GM21447 (cell line): Measurements from ENCODE around the gene TRMT1.
"Not testable (repeated sequence)": the region's sequence is repeated elsewhere in the genome, so short reads cannot be mapped to it uniquely, and the experiment has no call there.

Experiments
- ATAC-seq: cut with Tn5 transposase; IDR thresholded peaks from one replicate; pipeline ENCODE4 v1.9.1; 2021; ENCODE audit not compliant: unreplicated experiment

TRMT1 gene

GRCh38 chr19:13150931-13151604 is 34.5 kb upstream of the TRMT1 start:
- ATAC-seq = no peak

- no peak for ATAC-seq
Measured at GRCh38 chr19:13150187-13150930, 33.8 kb upstream of the TRMT1 start, which contains the start of the genes IER2 and STX10. IER2 (plus strand) TSS chr19:13150411; CDS start chr19:13153187, 2,776 bp downstream. STX10 (minus strand) TSS chr19:13150375; CDS start chr19:13150173, 202 bp downstream.

- ATAC-seq = no peak
Measured at GRCh38 chr19:13149628-13150186, 33.2 kb upstream of the TRMT1 start.

DNA sequence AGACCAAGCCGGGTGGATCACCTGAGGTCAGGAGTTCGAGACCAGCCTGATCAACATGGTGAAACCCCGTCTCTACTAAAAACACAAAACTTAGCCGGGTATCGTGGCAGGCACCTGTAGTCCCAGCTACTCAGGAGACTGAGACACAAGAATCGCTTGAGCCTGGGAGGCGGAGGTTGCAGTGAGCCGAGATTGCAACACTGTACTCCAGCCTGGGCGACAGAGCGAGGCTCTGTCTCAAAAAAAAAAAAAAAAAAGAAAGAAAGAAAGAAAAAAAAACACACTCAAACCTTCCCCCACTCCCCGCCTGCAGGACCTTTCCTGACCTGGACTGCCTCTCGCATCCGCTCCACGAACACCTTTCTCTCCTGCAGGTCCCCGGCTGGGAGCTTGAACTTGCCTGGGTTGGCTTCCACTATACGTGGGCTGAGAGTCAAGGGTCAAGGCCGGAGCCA is 32.7 kb upstream of the TRMT1 start:
- not testable (repeated sequence) for ATAC-seq

DNA sequence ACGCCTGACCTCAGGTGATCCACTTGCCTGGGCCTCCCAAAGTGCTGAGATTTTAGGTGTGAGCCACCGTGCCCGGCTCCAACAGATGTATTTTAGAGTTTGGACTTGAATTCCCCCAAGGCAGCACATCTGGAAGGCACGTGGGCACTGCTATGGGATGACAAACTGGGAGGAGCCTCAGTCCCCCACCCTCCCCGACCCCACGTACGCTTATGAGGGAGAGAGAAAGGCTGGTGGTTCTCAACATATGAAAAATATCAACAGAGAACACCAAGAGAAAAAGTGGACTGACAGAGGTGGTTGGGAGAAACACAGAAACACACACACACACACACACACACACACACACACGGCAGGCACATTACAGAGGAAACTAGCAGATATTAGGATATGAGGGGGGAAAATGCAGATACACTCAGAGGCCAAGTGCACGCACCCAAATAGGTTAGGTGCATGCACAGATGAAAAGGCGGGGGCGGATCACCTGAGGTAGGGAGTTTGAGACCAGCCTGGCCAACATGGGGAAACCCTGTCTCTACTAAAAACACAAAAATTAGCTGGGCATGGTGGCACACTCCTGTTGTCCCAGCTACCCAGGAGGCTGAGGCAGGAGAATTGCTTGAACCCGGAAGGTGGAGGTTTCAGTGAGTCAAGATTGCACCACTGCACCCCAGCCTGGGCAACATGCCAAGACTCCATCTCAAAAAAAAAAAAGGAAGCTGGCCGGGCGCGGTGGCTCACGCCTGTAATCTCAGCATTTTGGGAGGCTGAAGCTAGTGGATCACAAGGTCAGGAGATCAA is 30.4 kb upstream of the TRMT1 start:
- no peak for ATAC-seq

DNA sequence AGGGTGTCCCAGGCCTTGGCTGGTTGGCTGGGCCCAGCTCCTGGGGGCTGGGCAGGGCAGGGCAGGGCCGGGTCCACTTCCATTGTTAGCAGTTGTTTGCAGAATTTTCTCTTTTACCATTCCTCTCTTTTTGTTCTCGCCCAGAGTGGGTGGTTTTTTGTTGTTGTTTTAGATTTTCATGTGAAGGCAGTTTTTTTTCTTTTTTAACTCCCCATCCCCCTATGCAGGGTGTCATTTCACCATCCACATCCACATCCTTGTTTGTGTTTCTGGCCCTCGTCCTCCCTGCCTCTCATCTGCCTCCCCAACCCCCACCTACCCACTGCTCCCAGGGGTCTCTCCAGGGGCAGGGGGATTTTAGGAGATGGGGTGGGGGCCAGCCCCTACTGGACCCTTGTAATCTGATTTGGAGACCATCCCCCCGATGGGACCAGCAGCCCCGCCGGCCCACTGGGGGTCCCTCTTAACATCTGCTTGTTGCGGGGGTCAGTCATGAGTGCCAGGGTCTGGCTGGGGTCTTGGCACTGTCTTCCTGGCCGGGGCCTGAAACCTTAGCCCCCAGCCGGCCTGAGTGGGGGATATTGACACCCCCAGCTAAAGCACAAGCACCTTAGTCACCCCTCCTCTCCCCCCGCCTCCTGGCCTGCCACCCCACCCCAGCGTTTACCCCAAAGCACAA is 23.2 kb upstream of the TRMT1 start:
- no peak for ATAC-seq

GRCh38 chr19:13138916-13139198 is 22.3 kb upstream of the TRMT1 start:
- ATAC-seq = no peak

DNA sequence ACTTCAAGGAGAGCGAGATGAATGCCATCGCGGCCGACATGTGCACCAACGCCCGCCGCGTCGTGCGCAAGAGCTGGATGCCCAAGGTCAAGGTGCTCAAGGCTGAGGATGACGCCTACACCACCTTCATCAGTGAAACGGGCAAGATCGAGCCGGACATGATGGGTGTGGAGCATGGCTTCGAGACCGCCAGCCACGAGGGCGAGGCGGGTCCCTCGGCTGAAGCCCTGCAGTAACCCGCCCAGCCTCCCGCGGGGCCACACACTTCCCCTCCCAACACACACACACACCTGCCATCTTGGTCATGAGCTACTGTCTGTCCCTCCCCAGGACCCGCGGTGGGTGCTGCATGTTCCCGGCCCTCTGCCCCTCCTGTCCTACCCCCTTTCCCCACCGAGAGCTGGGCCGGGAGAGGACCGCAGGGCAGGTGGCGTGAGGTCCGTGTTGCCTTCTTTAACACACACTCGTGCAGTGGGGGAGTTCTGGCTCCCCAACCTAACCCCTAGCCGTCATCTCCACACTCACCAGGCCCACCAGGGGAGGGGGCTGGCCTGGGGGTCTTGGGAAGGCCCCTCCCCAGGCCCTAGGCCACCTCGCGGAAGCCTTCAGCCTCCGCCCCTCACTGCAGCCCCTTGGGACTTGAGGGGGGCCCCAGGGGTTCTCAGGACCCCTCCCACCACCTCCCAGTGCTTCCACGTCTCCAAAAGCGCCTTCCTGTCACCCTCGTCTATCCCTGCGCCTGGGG is 21.8 kb upstream of the TRMT1 start:
- ATAC-seq = no peak

- ATAC-seq = no peak
Measured at GRCh38 chr19:13137290-13137794, 20.8 kb upstream of the TRMT1 start.

GRCh38 chr19:13135068-13136062 is 18.8 kb upstream of the TRMT1 start:
- ATAC-seq = no peak

DNA sequence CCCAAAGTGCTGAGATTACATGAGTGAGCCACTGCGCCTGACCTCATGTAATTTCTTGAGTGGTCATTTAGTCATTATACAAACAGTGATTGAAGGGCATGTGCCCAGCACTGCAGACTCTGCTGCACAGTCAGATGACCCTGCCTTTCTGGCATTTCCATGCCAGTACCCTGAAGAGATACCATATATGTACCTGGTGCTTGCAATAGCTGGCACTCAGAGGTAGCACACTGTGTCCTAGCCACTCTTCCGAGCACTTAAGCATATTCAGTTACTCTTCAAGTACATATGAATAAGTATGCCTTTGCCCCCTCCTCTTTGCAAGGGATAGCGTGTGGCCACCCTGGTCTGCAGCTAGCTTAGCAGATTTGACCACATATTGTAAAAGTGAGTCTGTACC is 18.1 kb upstream of the TRMT1 start:
- no peak for ATAC-seq

- no peak for ATAC-seq
Measured at GRCh38 chr19:13133241-13133870, 16.8 kb upstream of the TRMT1 start.

DNA sequence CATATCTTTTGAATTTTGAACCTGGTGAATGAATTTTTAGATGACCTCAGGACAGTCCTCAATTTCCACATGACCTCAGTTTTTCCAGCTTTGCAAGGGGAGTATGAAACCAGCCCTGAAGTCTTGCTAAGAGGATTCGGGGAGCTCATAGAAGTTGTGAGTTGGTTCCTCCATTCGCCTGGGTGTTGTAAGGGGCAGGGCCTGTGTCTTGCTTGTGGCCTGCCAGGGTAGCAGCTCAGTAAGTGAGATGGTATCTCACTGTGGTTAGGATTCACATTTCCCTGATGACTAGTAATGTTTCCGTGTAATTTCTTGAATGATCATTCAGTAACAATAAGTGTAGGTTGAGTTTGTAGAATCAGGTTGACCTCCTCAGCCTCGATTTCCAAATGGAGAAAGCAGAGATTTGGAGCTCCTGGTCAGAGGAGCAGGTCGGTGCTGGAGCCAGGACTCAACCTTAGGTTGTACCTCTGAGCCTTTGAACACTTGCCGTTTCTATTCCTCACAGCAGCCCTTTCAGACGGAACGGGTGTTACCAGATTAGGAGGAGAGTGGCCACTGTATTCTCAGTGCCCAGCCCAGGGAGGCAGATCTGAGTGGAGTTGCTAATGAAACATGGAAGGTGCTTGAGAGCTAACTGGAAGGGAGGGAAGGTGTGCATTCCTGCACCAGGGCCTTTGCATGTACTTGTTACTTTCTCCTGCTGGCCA is 16.1 kb upstream of the TRMT1 start:
- no peak for ATAC-seq

DNA sequence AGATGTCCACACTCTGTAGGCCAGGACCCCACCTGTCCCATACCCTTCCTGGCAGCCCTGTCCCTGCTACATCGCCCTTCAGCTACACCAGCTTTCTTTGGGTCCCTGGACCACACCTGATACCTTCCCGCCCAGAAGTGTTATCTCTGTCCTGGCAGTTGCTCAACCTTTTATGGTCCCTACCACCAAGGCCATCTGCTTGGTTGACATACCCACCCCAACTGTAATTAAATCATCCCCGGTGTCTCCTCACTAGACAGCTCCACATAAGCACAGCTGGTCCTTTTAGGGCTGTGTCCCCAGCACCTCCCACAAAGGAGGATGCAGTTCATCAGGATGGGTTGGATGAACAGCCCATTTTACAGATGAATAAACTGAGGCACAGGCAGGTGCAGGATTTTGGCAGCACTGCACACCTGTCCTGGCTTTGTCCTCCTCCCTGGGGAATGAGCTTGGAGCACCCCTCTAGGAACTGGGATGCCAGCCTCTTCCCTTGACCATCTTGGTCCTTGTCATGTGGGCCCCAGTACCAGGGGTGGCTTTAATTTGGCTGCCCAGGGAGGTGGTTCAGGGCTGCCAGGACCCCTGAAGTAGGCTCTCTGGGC is 14.4 kb upstream of the TRMT1 start:
- ATAC-seq = no peak

DNA sequence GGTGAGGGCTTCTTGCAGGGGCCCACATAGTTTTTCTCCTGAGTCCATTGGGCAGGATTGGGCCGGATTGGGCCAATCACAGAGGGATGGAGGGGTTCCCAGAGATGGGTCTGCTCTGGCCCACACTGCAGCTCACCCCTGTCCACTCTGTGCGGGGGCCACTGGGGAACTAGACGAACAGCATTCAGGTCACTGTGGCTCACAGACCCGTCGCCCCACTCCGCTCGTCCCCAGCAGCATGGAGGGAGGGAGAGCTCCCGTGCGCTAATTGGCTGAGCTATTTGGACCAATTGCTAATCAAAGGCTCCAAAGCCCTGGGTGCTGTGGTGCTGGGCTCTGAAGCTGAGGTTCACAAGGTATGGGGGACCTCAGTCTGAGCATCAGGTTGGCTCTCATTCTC is 12.8 kb upstream of the TRMT1 start:
- no peak for ATAC-seq

DNA sequence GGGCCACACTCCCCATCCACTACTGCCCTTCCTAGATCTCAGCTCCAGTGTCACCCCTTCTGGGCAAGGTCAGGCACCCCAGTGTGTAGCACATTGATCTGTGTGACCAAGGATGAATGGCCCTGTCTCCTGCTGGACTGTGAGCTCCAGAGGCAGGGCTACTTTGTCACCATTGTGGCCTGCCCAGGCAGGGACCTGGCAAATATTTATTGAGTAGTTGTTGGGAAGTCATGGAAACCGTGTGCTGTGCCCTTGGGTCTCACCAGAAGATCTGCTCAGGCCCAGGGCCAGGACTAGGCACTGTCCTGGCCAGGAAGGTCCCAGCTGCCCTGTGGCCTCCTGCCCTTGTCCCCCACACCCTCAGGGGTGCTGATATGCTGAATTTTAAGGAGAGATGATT is 12.0 kb upstream of the TRMT1 start:
- ATAC-seq = no peak
